Measurements from ENCODE around the gene TCN1.
"Not testable (repeated sequence)": the region's sequence is repeated elsewhere in the genome, so short reads cannot be mapped to it uniquely, and the experiment has no call there.

TCN1 gene
- total RNA-seq: 0 to 1.2 (median 0.54) reads per million in 9 experiments

- no peaks in the 10 kb centered on the region for H3K4me1 Mint-ChIP-seq (ENCODE audit: low read depth in 2 of 2)
- H3K4me3 Mint-ChIP-seq: no peak within 1 kb of the TSS
- DNase-seq (no peak), ATAC-seq (replicated peaks) (no peak)
- no peaks in the 10 kb centered on the region for H3K9me3 Mint-ChIP-seq
- H3K27me3 Mint-ChIP-seq: peaks cover 25 to 27% of the 10 kb centered on the region in 2 donors
- H3K27ac Mint-ChIP-seq: no peak within 1 kb of the TSS
- no peaks in the 10 kb centered on the region for H3K36me3 Mint-ChIP-seq (ENCODE audit: insufficient read depth)
Measured at GRCh38 chr11:59866397-59866796, at the start of gene TCN1. Gene TCN1 (minus strand): TSS chr11:59866487. CDS start chr11:59866470, 17 bp downstream.

- not testable (repeated sequence) for H3K4me3 Mint-ChIP-seq; H3K27ac Mint-ChIP-seq; H3K9me3 Mint-ChIP-seq; H3K4me1 Mint-ChIP-seq (ENCODE audit: low read depth in 2 of 2); DNase-seq; H3K36me3 Mint-ChIP-seq (ENCODE audit: insufficient read depth); ATAC-seq (replicated peaks)
- peaks cover 9 to 34% of the 10 kb centered on the region in 2 donors for H3K27me3 Mint-ChIP-seq
Measured at GRCh38 chr11:59903569-59903968, 37.3 kb upstream of the TCN1 start.

GRCh38 chr11:59901306-59901705 lies 35.0 kb upstream of the TCN1 start:
- Mint-ChIP-seq H3K27ac (no peak overlapping the region), H3K4me1 (ENCODE audit: low read depth in 2 of 2) (no peaks in the 10 kb centered on the region), H3K36me3 (ENCODE audit: insufficient read depth) (no peaks in the 10 kb centered on the region), H3K9me3 (peaks cover 2 to 5% of the 10 kb centered on the region in 2 donors), H3K4me3 (no peak overlapping the region), H3K27me3 (peaks cover 8 to 20% of the 10 kb centered on the region in 2 donors)
- ATAC-seq (replicated peaks): no peak
- DNase-seq: no peak

GRCh38 chr11:59900366-59901126 lies 34.3 kb upstream of the TCN1 start:
- Mint-ChIP-seq H3K4me1 (ENCODE audit: low read depth in 2 of 2) (no peaks in the 10 kb centered on the region), H3K27me3 (peaks cover 15 to 19% of the 10 kb centered on the region in 2 donors), H3K36me3 (ENCODE audit: insufficient read depth) (no peaks in the 10 kb centered on the region), H3K27ac (no peak overlapping the region), H3K9me3 (peaks cover 0 to 2% of the 10 kb centered on the region in 2 donors), H3K4me3 (no peak overlapping the region)
- no peak for ATAC-seq (replicated peaks)
- no peak for DNase-seq

GRCh38 chr11:59899532-59899931 lies 33.2 kb upstream of the TCN1 start:
- H3K4me3 Mint-ChIP-seq: no peak overlapping the region
- H3K27me3 Mint-ChIP-seq: peaks cover 20 to 26% of the 10 kb centered on the region in 2 donors

GRCh38 chr11:59898650-59899049 lies 32.4 kb upstream of the TCN1 start:
- Mint-ChIP-seq H3K27ac (no peak overlapping the region), H3K36me3 (ENCODE audit: insufficient read depth) (no peaks in the 10 kb centered on the region), H3K4me1 (ENCODE audit: low read depth in 2 of 2) (no peaks in the 10 kb centered on the region), H3K9me3 (peaks cover 0 to 2% of the 10 kb centered on the region in 2 donors), H3K27me3 (peaks cover 25 to 35% of the 10 kb centered on the region in 2 donors), H3K4me3 (no peak overlapping the region)
- DNase-seq (no peak), ATAC-seq (replicated peaks) (no peak)

More at GRCh38 chr11:59899532-59899931, 33.2 kb upstream of the TCN1 start:
- ATAC-seq (replicated peaks): no peak
- H3K27ac Mint-ChIP-seq: no peak overlapping the region
- no peak for DNase-seq
- H3K36me3 Mint-ChIP-seq (ENCODE audit: insufficient read depth): no peaks in the 10 kb centered on the region
- H3K9me3 Mint-ChIP-seq: peaks cover 0 to 2% of the 10 kb centered on the region in 2 donors
- no peaks in the 10 kb centered on the region for H3K4me1 Mint-ChIP-seq (ENCODE audit: low read depth in 2 of 2)

GRCh38 chr11:59898046-59898445 lies 31.8 kb upstream of the TCN1 start:
- Mint-ChIP-seq H3K4me1 (ENCODE audit: low read depth in 2 of 2) (no peaks in the 10 kb centered on the region), H3K4me3 (no peak overlapping the region), H3K27ac (no peak overlapping the region), H3K36me3 (ENCODE audit: insufficient read depth) (no peaks in the 10 kb centered on the region), H3K27me3 (peaks cover 28 to 41% of the 10 kb centered on the region in 2 donors), H3K9me3 (peaks cover 0 to 2% of the 10 kb centered on the region in 2 donors)
- ATAC-seq (replicated peaks) (no peak), DNase-seq (no peak)

GRCh38 chr11:59894616-59895015 lies 28.3 kb upstream of the TCN1 start:
- peaks cover 33 to 41% of the 10 kb centered on the region in 2 donors for H3K27me3 Mint-ChIP-seq
- no peak for ATAC-seq (replicated peaks)

GRCh38 chr11:59891781-59892181 lies 25.5 kb upstream of the TCN1 start:
- Mint-ChIP-seq H3K4me3 (no peak overlapping the region), H3K27me3 (peaks cover 29 to 54% of the 10 kb centered on the region in 2 donors), H3K4me1 (ENCODE audit: low read depth in 2 of 2) (no peaks in the 10 kb centered on the region), H3K9me3 (peaks cover 11 to 12% of the 10 kb centered on the region in 2 donors), H3K36me3 (ENCODE audit: insufficient read depth) (no peaks in the 10 kb centered on the region), H3K27ac (no peak overlapping the region)
- no peak for DNase-seq
- ATAC-seq (replicated peaks): no peak

More at GRCh38 chr11:59894616-59895015, 28.3 kb upstream of the TCN1 start:
- no peak overlapping the region for H3K27ac Mint-ChIP-seq
- H3K9me3 Mint-ChIP-seq: peaks cover 0 to 7% of the 10 kb centered on the region in 2 donors
- H3K4me1 Mint-ChIP-seq (ENCODE audit: low read depth in 2 of 2): no peaks in the 10 kb centered on the region
- DNase-seq: no peak
- no peak overlapping the region for H3K4me3 Mint-ChIP-seq
- H3K36me3 Mint-ChIP-seq (ENCODE audit: insufficient read depth): no peaks in the 10 kb centered on the region

GRCh38 chr11:59887156-59887555 lies 20.9 kb upstream of the TCN1 start:
- H3K4me1 Mint-ChIP-seq (ENCODE audit: low read depth in 2 of 2); DNase-seq; H3K36me3 Mint-ChIP-seq (ENCODE audit: insufficient read depth); H3K4me3 Mint-ChIP-seq; H3K27ac Mint-ChIP-seq; ATAC-seq (replicated peaks): not testable (repeated sequence)
- H3K9me3 Mint-ChIP-seq: peaks cover 11 to 16% of the 10 kb centered on the region in 2 donors
- peaks cover 0 to 32% of the 10 kb centered on the region in 2 donors for H3K27me3 Mint-ChIP-seq

GRCh38 chr11:59883597-59883996 lies 17.3 kb upstream of the TCN1 start:
- Mint-ChIP-seq H3K4me3 (no peak overlapping the region), H3K4me1 (ENCODE audit: low read depth in 2 of 2) (no peaks in the 10 kb centered on the region)
- no peak for ATAC-seq (replicated peaks)

GRCh38 chr11:59879567-59879966 lies 13.3 kb upstream of the TCN1 start:
- no peak overlapping the region for H3K27ac Mint-ChIP-seq

More at GRCh38 chr11:59883597-59883996, 17.3 kb upstream of the TCN1 start:
- Mint-ChIP-seq H3K9me3 (peaks cover 1 to 7% of the 10 kb centered on the region in 2 donors), H3K36me3 (ENCODE audit: insufficient read depth) (no peaks in the 10 kb centered on the region), H3K27ac (no peak overlapping the region), H3K27me3 (peaks cover 9 to 18% of the 10 kb centered on the region in 2 donors)
- no peak for DNase-seq

GRCh38 chr11:59878575-59878974 lies 12.3 kb upstream of the TCN1 start, which contains the start of gene OOSP3:
Gene OOSP3 (plus strand): TSS chr11:59878782. CDS start chr11:59878809, 27 bp downstream.
- no peak for DNase-seq
- H3K4me1 Mint-ChIP-seq (ENCODE audit: low read depth in 2 of 2): no peaks in the 10 kb centered on the region
- no peaks in the 10 kb centered on the region for H3K9me3 Mint-ChIP-seq
- no peaks in the 10 kb centered on the region for H3K36me3 Mint-ChIP-seq (ENCODE audit: insufficient read depth)
- H3K4me3 Mint-ChIP-seq: no peak within 1 kb of the TSS
- no peak within 1 kb of the TSS for H3K27ac Mint-ChIP-seq
- no peak for ATAC-seq (replicated peaks)
- peaks cover 36 to 52% of the 10 kb centered on the region in 2 donors for H3K27me3 Mint-ChIP-seq

More at GRCh38 chr11:59879567-59879966, 13.3 kb upstream of the TCN1 start:
- no peak for DNase-seq
- no peaks in the 10 kb centered on the region for H3K4me1 Mint-ChIP-seq (ENCODE audit: low read depth in 2 of 2)
- H3K27me3 Mint-ChIP-seq: peaks cover 34 to 47% of the 10 kb centered on the region in 2 donors
- H3K9me3 Mint-ChIP-seq: no peaks in the 10 kb centered on the region
- H3K4me3 Mint-ChIP-seq: no peak overlapping the region
- no peak for ATAC-seq (replicated peaks)
- no peaks in the 10 kb centered on the region for H3K36me3 Mint-ChIP-seq (ENCODE audit: insufficient read depth)

GRCh38 chr11:59877784-59878183 lies 11.5 kb upstream of the TCN1 start:
- no peaks in the 10 kb centered on the region for H3K36me3 Mint-ChIP-seq (ENCODE audit: insufficient read depth)
- no peak for ATAC-seq (replicated peaks)
- H3K4me3 Mint-ChIP-seq: no peak overlapping the region
- H3K27ac Mint-ChIP-seq: no peak overlapping the region
- no peak for DNase-seq
- no peaks in the 10 kb centered on the region for H3K4me1 Mint-ChIP-seq (ENCODE audit: low read depth in 2 of 2)
- H3K9me3 Mint-ChIP-seq: no peaks in the 10 kb centered on the region
- H3K27me3 Mint-ChIP-seq: peaks cover 36 to 52% of the 10 kb centered on the region in 2 donors
